ENCODE data around the gene TMEM25.

DNA sequence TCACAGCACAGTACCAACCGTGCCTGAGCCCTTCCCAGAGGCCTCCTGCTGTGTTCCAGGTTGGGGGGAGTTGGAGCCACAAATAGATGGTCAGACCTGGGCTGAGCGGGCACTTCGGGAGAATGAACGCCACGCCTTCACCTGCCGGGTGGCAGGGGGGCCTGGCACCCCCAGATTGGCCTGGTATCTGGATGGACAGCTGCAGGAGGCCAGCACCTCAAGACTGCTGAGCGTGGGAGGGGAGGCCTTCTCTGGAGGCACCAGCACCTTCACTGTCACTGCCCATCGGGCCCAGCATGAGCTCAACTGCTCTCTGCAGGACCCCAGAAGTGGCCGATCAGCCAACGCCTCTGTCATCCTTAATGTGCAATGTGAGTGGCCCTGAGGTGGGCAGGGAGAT is 1.1 kb downstream of the TMEM25 start:
- TF ChIP-seq, protein P1, sequence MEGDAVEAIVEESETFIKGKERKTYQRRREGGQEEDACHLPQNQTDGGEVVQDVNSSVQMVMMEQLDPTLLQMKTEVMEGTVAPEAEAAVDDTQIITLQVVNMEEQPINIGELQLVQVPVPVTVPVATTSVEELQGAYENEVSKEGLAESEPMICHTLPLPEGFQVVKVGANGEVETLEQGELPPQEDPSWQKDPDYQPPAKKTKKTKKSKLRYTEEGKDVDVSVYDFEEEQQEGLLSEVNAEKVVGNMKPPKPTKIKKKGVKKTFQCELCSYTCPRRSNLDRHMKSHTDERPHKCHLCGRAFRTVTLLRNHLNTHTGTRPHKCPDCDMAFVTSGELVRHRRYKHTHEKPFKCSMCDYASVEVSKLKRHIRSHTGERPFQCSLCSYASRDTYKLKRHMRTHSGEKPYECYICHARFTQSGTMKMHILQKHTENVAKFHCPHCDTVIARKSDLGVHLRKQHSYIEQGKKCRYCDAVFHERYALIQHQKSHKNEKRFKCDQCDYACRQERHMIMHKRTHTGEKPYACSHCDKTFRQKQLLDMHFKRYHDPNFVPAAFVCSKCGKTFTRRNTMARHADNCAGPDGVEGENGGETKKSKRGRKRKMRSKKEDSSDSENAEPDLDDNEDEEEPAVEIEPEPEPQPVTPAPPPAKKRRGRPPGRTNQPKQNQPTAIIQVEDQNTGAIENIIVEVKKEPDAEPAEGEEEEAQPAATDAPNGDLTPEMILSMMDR (IDR thresholded peaks at IDR 0.05) = no peak
- TF ChIP-seq POLR2A (IDR thresholded peaks at IDR 0.05) (no peak), POLR2AphosphoS5 (IDR thresholded peaks at IDR 0.05) (no peak)

Data from suprapubic skin (tissue), 4 donors.